Tibial nerve (tissue), 4 donors: ENCODE measurements around the gene CLCA2. TPM values are rescaled to one million over a fixed set of nuclear protein-coding genes. Genes with fewer than 3 reads are reported as not detected.
"Not testable (repeated sequence)": the region's sequence is repeated elsewhere in the genome, so short reads cannot be mapped to it uniquely, and the experiment has no call there.

Experiments used
- DNase-seq, 2 donors: peaks; one replicate each; pipeline ENCODE4 v3.0.0-alpha.2; 2019; ENCODE audit warnings: low spot score in 2 of 2
- H3K27ac ChIP-seq, 4 donors: fragments of 200-600 bp; sonication (generic) in 3 of 4; one replicate each; pipeline ENCODE4 v1.5.1; 2017 to 2019; ENCODE audit warnings: mild to moderate bottlenecking in 1 of 4
- H3K27me3 ChIP-seq, 2 donors: fragments of 200-600 bp; sonication (generic) in 1 of 2; one replicate each; pipeline versions ENCODE4 v1.5.1 to v1.6.0; 2017 to 2019
- H3K36me3 ChIP-seq, 3 donors: fragments of 200-600 bp; sonication (generic); one replicate each; pipeline ENCODE4 v1.5.1; 2018 to 2019
- H3K4me1 ChIP-seq, 4 donors: fragments of 200-600 bp; sonication (generic) in 3 of 4; one replicate each; pipeline ENCODE4 v1.5.1; 2017 to 2019
- H3K4me3 ChIP-seq, 4 donors: fragments of 200-600 bp; sonication (generic) in 3 of 4; one replicate each; pipeline ENCODE4 v1.5.1; 2017 to 2019; ENCODE audit warnings: mild to moderate bottlenecking in 1 of 4, moderate library complexity in 1 of 4
- H3K9me3 ChIP-seq, 4 donors: fragments of 200-600 bp; sonication (generic) in 3 of 4; one replicate each; pipeline ENCODE4 v1.5.1; 2017 to 2019
- CTCF ChIP-seq, 5 experiments: fragments of 200-600 bp in 3 of 5; fragments of 450-650 bp in 2 of 5; sonication (generic) in 3 of 5; IDR thresholded peaks; one replicate each; pipeline ENCODE4 v1.5.1; 2016 to 2019; ENCODE audit warnings: antibody characterized with exemption in 5 of 5, mild to moderate bottlenecking in 3 of 5, moderate library complexity in 2 of 5
- EP300 ChIP-seq, 2 donors: sonication (generic); formaldehyde crosslinking; IDR thresholded peaks; one replicate each; pipeline ENCODE4 v1.6.1; 2017; ENCODE audit warnings: antibody characterized with exemption in 2 of 2, mild to moderate bottlenecking in 1 of 2
- POLR2A ChIP-seq, 2 donors: fragments of 450-650 bp; IDR thresholded peaks; one replicate each; pipeline ENCODE4 v1.6.1; 2017; ENCODE audit warnings: antibody characterized with exemption in 2 of 2, mild to moderate bottlenecking in 2 of 2, moderate library complexity in 2 of 2
- WGBS, 2 donors: methylation state at CpG; one replicate each; pipeline ENCODE4 v1.1.5; 2018; 5-methylcytosine and 5-hydroxymethylcytosine counted together
- total RNA-seq, 4 donors: library from RNA; depleted of rRNA; stranded (reverse); fragments of >200 nt; gene quantifications; one replicate each; pipeline ENCODE4 v1.1.0, GENCODE V29; 2016

Gene CLCA2
- total RNA-seq, 4 donors from 2014 or later, result not detected

- no peaks in the 10 kb centered on the region for H3K36me3 ChIP-seq
- WGBS, 2 donors, result 37 to 40% methylated on average over 2 of the region's 2 CpGs
- TF ChIP-seq EP300 (IDR thresholded peaks at IDR 0.05) (no peak), POLR2A (IDR thresholded peaks at IDR 0.05) (no peak), CTCF (IDR thresholded peaks at IDR 0.05) (no peak)
Observed at GRCh38 chr1:86491171-86491950, 67.4 kb downstream of the CLCA2 start.

GRCh38 chr1:86498281-86498680 lies 74.3 kb downstream of the CLCA2 start:
- DNase-seq, result no peak
- H3K9me3 ChIP-seq, result no peaks in the 10 kb centered on the region
- TF ChIP-seq CTCF (IDR thresholded peaks at IDR 0.05) (no peak), EP300 (IDR thresholded peaks at IDR 0.05) (no peak), POLR2A (IDR thresholded peaks at IDR 0.05) (no peak)
- no peaks in the 10 kb centered on the region for H3K27me3 ChIP-seq
- no peaks in the 10 kb centered on the region for H3K36me3 ChIP-seq
- H3K4me1 ChIP-seq, result no peaks in the 10 kb centered on the region
- H3K4me3 ChIP-seq, result no peak overlapping the region
- H3K27ac ChIP-seq, result no peak overlapping the region
- 80 to 84% methylated on average over 3 of the region's 3 CpGs for WGBS, 2 donors

More at GRCh38 chr1:86491171-86491950, 67.4 kb downstream of the CLCA2 start:
- H3K4me3 ChIP-seq, result no peak overlapping the region
- H3K27me3 ChIP-seq, result no peaks in the 10 kb centered on the region
- peaks cover 0 to 3% (median 0%) of the 10 kb centered on the region in 4 donors for H3K4me1 ChIP-seq
- no peaks in the 10 kb centered on the region for H3K9me3 ChIP-seq
- DNase-seq, result no peak
- peak overlapping the region in 1 of 4 donors; percentile 30 for H3K27ac ChIP-seq

- Histone ChIP-seq H3K9me3 (no peaks in the 10 kb centered on the region), H3K4me1 (no peaks in the 10 kb centered on the region), H3K4me3 (no peak overlapping the region), H3K27me3 (no peaks in the 10 kb centered on the region), H3K27ac (no peak overlapping the region), H3K36me3 (no peaks in the 10 kb centered on the region)
- peak; percentile 45 to 85 (median 63) for TF ChIP-seq CTCF (IDR thresholded peaks at IDR 0.05)
- TF ChIP-seq EP300 (IDR thresholded peaks at IDR 0.05), result no peak
- no peak for DNase-seq
- 23 to 24% methylated on average over 3 of the region's 3 CpGs for WGBS, 2 donors
Observed at GRCh38 chr1:86499987-86500593, 76.1 kb downstream of the CLCA2 start.

GRCh38 chr1:86500714-86501113 lies 76.7 kb downstream of the CLCA2 start:
- Histone ChIP-seq H3K4me3 (no peak overlapping the region), H3K27ac (no peak overlapping the region), H3K36me3 (no peaks in the 10 kb centered on the region), H3K27me3 (no peaks in the 10 kb centered on the region), H3K4me1 (no peaks in the 10 kb centered on the region), H3K9me3 (no peaks in the 10 kb centered on the region)
- 81 to 84% methylated on average over 2 of the region's 2 CpGs for WGBS, 2 donors
- no peak for DNase-seq
- TF ChIP-seq EP300 (IDR thresholded peaks at IDR 0.05), result no peak
- TF ChIP-seq POLR2A (IDR thresholded peaks at IDR 0.05), result no peak
- no peak for TF ChIP-seq CTCF (IDR thresholded peaks at IDR 0.05)

- TF ChIP-seq CTCF (IDR thresholded peaks at IDR 0.05), result peak; percentile 14 to 49 (median 35)
- WGBS, 2 donors, result 31 to 48% methylated on average over 16 of the region's 16 CpGs
- H3K4me1 ChIP-seq, H3K9me3 ChIP-seq, H3K27me3 ChIP-seq, DNase-seq, H3K36me3 ChIP-seq: not testable (repeated sequence)
- Histone ChIP-seq H3K4me3 (peak overlapping the region in 2 of 4 donors; percentile 21 to 36), H3K27ac (peak overlapping the region in 1 of 4 donors; percentile 34)
Observed at GRCh38 chr1:86502125-86502646, 78.2 kb downstream of the CLCA2 start.
